Mononuclear cell (primary cell): ENCODE measurements around the gene GRB10. TPM values are rescaled to one million over a fixed set of nuclear protein-coding genes. Genes with fewer than 3 reads are reported as not detected.

ENCODE experiments used
- total RNA-seq: library from RNA; depleted of rRNA; stranded (reverse); fragments of >200 nt; gene quantifications from one replicate; pipeline ENCODE4 v1.2.3, GENCODE V29; 2012

The GRB10 gene
- total RNA-seq, 1 donor: 3.7 TPM

Other genes with a start within 250 kb of the GRB10 start
- gene DDC, start 217.5 kb downstream of the GRB10 start, total RNA-seq: not detected